HepG2 (cell line): ENCODE data around the gene MRPL58. TPM values are rescaled to one million over a fixed set of nuclear protein-coding genes. Genes with fewer than 3 reads are reported as not detected.

Source experiments
- CHCHD3 ChIP-seq: sonication (generic); formaldehyde crosslinking; IDR thresholded peaks from 2 replicates; pipeline ENCODE4 v1.8.0; 2022; ENCODE audit warnings: mild to moderate bottlenecking, missing genetic modification reagents, moderate library complexity
- FOXM1 ChIP-seq: sonication (generic); formaldehyde crosslinking; IDR thresholded peaks from 2 replicates; pipeline ENCODE4 v1.5.0; 2020; ENCODE audit warnings: missing genetic modification reagents
- HNF4A ChIP-seq: sonication (generic); formaldehyde crosslinking; IDR thresholded peaks from 2 replicates; pipeline ENCODE4 v1.4.0; 2020; ENCODE audit warnings: missing genetic modification reagents
- MED8 ChIP-seq: sonication (generic); formaldehyde crosslinking; IDR thresholded peaks from 2 replicates; pipeline ENCODE4 v1.8.1; 2023; ENCODE audit warnings: mild to moderate bottlenecking, missing genetic modification reagents; ENCODE audit not compliant: insufficient replicate concordance
- ZBTB7B ChIP-seq: sonication (generic); formaldehyde crosslinking; IDR thresholded peaks from 2 replicates; pipeline ENCODE4 v1.4.0; 2020; ENCODE audit warnings: missing genetic modification reagents
- ZIK1 ChIP-seq: sonication (generic); formaldehyde crosslinking; IDR thresholded peaks from 2 replicates; pipeline ENCODE4 v1.5.0; 2020; ENCODE audit warnings: mild to moderate bottlenecking, low read depth, missing genetic modification reagents, borderline replicate concordance
- ZNF124 ChIP-seq: sonication (generic); formaldehyde crosslinking; IDR thresholded peaks from 2 replicates; pipeline ENCODE4 v1.4.0; 2020; ENCODE audit warnings: missing genetic modification reagents
- ZNF232 ChIP-seq: sonication (generic); formaldehyde crosslinking; IDR thresholded peaks from 2 replicates; pipeline ENCODE4 v1.4.0; 2020; ENCODE audit warnings: missing genetic modification reagents, borderline replicate concordance
- ZNF251 ChIP-seq: sonication (generic); formaldehyde crosslinking; IDR thresholded peaks from 2 replicates; pipeline ENCODE4 v1.9.0; 2021; ENCODE audit warnings: mild to moderate bottlenecking, missing genetic modification reagents
- ZNF562 ChIP-seq: sonication (generic); formaldehyde crosslinking; IDR thresholded peaks from 2 replicates; pipeline ENCODE4 v1.8.0; 2022; ENCODE audit warnings: missing genetic modification reagents, borderline replicate concordance
- ZNF644 ChIP-seq: IDR thresholded peaks from 2 replicates; pipeline ENCODE4 v1.6.1; 2016; ENCODE audit warnings: low read depth
- ZNF770 ChIP-seq: sonication (generic); formaldehyde crosslinking; IDR thresholded peaks from 2 replicates; pipeline ENCODE4 v1.5.0; 2020; ENCODE audit warnings: mild to moderate bottlenecking, missing genetic modification reagents
- polyA plus RNA-seq, 8 experiments: library from polyadenylated mRNA; depleted of rRNA in 3 of 8; stranded (reverse) in 7 of 8; unstranded in 1 of 8; fragments of >200 nt; fragmentation: Illumina TruSeq in 4 of 8; extraction: Trizol in 4 of 8; gene quantifications; 2 replicates each; pipeline versions ENCODE4 v1.2.1 to v1.2.3, GENCODE V29; 2011 to 2016; ENCODE audit warnings: low read depth in 4 of 8, missing spikeins in 1 of 8, mixed read lengths in 1 of 8; ENCODE audit not compliant: insufficient read depth in 1 of 8
- total RNA-seq, 5 experiments: library from RNA; depleted of rRNA; stranded (reverse); fragments of >200 nt; fragmentation: Illumina TruSeq; extraction: Trizol; gene quantifications; 2 replicates each; pipeline ENCODE4 v1.2.3, GENCODE V29; 2016; ENCODE audit warnings: low read depth in 1 of 5
- TF ChIP-seq, protein P1 (sequence below): sonication (generic); formaldehyde crosslinking; conservative IDR thresholded peaks from 2 replicates; pipeline ENCODE4 v1.8.0; 2022; ENCODE audit warnings: missing genetic modification reagents
- TF ChIP-seq, protein P2 (sequence below): sonication (generic); formaldehyde crosslinking; IDR thresholded peaks from 2 replicates; pipeline ENCODE4 v1.9.0; 2021; ENCODE audit warnings: missing genetic modification reagents, borderline replicate concordance
- TF ChIP-seq, protein P3 (sequence below): sonication (generic); formaldehyde crosslinking; IDR thresholded peaks from 2 replicates; pipeline ENCODE4 v1.4.0; 2020; ENCODE audit warnings: missing genetic modification reagents; ENCODE audit errors: not compliant biosample characterization
- TF ChIP-seq, protein P4 (sequence below): IDR thresholded peaks from 2 replicates; pipeline ENCODE4 v1.4.0; 2020; ENCODE audit warnings: mild to moderate bottlenecking, missing genetic modification reagents
- TF ChIP-seq, protein P5 (sequence below): IDR thresholded peaks from 2 replicates; pipeline ENCODE4 v1.6.1; 2016; ENCODE audit warnings: missing compliant biosample characterization, missing genetic modification reagents, borderline replicate concordance

Gene MRPL58
- total and polyA plus RNA-seq, 2 of the 13 experiments (the other 11 are each of a cell fraction or from before 2014, with no cell fraction given), result 44.9 to 68.9 TPM

DNA sequence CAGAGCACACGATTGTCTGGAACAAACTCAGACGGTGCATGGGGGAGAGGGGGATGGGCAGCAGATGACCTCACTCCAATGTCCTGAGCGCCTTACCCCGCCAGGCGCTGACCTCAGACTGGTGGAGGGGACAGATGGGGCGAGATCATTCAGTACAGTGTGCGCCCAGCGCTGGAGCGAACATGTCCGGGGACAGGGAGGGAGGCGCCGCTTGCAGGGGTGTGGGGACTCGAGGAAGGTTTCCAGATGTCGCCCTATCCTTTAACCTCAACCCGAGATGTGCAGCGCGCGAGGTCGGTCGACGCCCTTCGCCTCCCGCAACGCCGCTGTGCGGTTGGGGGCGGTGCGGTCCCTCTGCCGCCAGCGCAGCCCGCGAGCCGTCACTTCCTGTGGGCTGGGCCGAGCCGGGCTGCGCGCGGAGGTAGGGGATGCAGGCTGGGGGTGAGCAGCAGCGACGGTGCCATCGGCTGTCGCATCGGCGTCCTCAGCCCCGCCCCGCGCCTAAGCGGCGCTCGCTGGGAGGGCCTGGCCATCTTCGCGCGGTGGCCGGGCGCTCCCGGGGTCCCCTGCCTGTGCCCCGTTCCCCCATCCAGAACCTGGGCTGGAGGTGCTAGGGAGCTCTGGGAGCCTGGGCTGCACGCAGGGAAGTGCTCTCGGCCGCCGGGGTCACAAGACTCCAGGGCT, 30.3 kb upstream of the MRPL58 start (continued):
- TF ChIP-seq ZNF770 (CRISPR knock-in tag), result peak; percentile 80
- TF ChIP-seq ZIK1, result no peak; the same call in 1 of the 2 replicates
- TF ChIP-seq, protein P1, sequence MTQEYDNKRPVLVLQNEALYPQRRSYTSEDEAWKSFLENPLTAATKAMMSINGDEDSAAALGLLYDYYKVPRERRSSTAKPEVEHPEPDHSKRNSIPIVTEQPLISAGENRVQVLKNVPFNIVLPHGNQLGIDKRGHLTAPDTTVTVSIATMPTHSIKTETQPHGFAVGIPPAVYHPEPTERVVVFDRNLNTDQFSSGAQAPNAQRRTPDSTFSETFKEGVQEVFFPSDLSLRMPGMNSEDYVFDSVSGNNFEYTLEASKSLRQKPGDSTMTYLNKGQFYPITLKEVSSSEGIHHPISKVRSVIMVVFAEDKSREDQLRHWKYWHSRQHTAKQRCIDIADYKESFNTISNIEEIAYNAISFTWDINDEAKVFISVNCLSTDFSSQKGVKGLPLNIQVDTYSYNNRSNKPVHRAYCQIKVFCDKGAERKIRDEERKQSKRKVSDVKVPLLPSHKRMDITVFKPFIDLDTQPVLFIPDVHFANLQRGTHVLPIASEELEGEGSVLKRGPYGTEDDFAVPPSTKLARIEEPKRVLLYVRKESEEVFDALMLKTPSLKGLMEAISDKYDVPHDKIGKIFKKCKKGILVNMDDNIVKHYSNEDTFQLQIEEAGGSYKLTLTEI (CRISPR knock-in tag), result no peak
- TF ChIP-seq, protein P2, sequence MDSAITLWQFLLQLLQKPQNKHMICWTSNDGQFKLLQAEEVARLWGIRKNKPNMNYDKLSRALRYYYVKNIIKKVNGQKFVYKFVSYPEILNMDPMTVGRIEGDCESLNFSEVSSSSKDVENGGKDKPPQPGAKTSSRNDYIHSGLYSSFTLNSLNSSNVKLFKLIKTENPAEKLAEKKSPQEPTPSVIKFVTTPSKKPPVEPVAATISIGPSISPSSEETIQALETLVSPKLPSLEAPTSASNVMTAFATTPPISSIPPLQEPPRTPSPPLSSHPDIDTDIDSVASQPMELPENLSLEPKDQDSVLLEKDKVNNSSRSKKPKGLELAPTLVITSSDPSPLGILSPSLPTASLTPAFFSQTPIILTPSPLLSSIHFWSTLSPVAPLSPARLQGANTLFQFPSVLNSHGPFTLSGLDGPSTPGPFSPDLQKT (CRISPR knock-in tag), result no peak
- no peak for TF ChIP-seq ZNF644 (CRISPR knock-in tag)
- TF ChIP-seq ZNF562 (CRISPR knock-in tag), result no peak
- TF ChIP-seq MED8 (CRISPR knock-in tag), result peak; percentile 48
- TF ChIP-seq, protein P3, sequence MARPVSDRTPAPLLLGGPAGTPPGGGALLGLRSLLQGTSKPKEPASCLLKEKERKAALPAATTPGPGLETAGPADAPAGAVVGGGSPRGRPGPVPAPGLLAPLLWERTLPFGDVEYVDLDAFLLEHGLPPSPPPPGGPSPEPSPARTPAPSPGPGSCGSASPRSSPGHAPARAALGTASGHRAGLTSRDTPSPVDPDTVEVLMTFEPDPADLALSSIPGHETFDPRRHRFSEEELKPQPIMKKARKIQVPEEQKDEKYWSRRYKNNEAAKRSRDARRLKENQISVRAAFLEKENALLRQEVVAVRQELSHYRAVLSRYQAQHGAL (CRISPR knock-in tag), result peak; percentile 78
- TF ChIP-seq CHCHD3 (CRISPR knock-in tag), result peak; percentile 87
- TF ChIP-seq HNF4A (CRISPR knock-in tag), result no peak; the same call in 1 of the 2 replicates
- TF ChIP-seq ZNF124 (CRISPR knock-in tag), result peak; percentile 50
- peak; percentile 85 for TF ChIP-seq ZBTB7B (CRISPR knock-in tag)
- TF ChIP-seq, protein P4, sequence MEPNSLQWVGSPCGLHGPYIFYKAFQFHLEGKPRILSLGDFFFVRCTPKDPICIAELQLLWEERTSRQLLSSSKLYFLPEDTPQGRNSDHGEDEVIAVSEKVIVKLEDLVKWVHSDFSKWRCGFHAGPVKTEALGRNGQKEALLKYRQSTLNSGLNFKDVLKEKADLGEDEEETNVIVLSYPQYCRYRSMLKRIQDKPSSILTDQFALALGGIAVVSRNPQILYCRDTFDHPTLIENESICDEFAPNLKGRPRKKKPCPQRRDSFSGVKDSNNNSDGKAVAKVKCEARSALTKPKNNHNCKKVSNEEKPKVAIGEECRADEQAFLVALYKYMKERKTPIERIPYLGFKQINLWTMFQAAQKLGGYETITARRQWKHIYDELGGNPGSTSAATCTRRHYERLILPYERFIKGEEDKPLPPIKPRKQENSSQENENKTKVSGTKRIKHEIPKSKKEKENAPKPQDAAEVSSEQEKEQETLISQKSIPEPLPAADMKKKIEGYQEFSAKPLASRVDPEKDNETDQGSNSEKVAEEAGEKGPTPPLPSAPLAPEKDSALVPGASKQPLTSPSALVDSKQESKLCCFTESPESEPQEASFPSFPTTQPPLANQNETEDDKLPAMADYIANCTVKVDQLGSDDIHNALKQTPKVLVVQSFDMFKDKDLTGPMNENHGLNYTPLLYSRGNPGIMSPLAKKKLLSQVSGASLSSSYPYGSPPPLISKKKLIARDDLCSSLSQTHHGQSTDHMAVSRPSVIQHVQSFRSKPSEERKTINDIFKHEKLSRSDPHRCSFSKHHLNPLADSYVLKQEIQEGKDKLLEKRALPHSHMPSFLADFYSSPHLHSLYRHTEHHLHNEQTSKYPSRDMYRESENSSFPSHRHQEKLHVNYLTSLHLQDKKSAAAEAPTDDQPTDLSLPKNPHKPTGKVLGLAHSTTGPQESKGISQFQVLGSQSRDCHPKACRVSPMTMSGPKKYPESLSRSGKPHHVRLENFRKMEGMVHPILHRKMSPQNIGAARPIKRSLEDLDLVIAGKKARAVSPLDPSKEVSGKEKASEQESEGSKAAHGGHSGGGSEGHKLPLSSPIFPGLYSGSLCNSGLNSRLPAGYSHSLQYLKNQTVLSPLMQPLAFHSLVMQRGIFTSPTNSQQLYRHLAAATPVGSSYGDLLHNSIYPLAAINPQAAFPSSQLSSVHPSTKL (CRISPR knock-in tag), result peak; percentile 72
- peak; percentile 24; the same call in 1 of the 2 replicates for TF ChIP-seq ZNF232 (CRISPR knock-in tag)
- TF ChIP-seq ZNF251, result peak; percentile 60; the same call in 1 of the 2 replicates
- TF ChIP-seq, protein P5, sequence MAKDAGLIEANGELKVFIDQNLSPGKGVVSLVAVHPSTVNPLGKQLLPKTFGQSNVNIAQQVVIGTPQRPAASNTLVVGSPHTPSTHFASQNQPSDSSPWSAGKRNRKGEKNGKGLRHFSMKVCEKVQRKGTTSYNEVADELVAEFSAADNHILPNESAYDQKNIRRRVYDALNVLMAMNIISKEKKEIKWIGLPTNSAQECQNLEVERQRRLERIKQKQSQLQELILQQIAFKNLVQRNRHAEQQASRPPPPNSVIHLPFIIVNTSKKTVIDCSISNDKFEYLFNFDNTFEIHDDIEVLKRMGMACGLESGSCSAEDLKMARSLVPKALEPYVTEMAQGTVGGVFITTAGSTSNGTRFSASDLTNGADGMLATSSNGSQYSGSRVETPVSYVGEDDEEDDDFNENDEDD (CRISPR knock-in tag), result peak; percentile 97
- TF ChIP-seq FOXM1 (CRISPR knock-in tag), result no peak
